ENCODE results near the gene THBS3. TPM values are rescaled to one million over a fixed set of nuclear protein-coding genes. Genes with fewer than 3 reads are reported as not detected.
"Not testable (repeated sequence)": the region's sequence is repeated elsewhere in the genome, so short reads cannot be mapped to it uniquely, and the experiment has no call there.

The THBS3 gene
- total RNA-seq, 1 donor from 2014 or later: 5.7 TPM

DNA sequence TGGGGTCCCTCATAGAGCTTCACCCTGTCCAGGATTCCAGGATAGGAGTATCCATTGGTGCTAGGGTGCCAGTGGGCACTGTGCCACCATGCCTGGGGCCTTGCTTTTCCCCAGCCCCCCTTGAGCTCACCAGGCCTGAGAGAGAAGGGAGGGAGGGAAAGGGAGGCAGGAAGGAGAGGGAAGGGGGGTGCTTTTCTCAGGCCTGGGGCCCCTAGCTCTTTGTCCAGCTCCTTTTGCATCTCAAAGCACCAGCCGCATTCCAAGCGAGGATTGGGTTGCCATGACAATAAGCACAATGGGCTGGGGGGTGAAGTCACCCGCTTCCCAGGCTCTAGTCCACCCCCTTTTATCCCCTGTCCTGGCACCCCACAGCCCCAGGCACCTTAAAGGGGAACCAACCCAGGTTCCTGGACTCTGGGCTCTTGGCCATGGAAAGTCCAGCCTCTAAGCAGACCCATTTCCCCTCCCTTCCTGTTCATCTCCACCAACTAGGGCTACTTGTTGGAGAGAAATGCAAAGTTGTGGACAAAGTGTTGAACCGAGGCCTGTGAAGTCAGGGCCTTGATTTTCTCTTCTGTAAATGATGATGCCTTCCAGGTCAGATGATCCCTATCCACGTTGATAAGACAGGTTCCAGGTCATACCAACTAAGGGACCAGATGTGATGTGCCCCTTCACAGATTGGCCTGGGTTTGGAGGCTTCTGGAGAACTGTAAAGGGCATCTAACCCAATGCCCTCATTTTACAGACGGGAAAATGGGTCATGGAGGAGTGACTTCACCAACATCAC lies 11.4 kb downstream of the THBS3 start:
- intact Hi-C loops (cut with DNase I): no loop called here
- DNase-seq (ENCODE audit: missing footprints) (no peak), ATAC-seq (no peak)

DNA sequence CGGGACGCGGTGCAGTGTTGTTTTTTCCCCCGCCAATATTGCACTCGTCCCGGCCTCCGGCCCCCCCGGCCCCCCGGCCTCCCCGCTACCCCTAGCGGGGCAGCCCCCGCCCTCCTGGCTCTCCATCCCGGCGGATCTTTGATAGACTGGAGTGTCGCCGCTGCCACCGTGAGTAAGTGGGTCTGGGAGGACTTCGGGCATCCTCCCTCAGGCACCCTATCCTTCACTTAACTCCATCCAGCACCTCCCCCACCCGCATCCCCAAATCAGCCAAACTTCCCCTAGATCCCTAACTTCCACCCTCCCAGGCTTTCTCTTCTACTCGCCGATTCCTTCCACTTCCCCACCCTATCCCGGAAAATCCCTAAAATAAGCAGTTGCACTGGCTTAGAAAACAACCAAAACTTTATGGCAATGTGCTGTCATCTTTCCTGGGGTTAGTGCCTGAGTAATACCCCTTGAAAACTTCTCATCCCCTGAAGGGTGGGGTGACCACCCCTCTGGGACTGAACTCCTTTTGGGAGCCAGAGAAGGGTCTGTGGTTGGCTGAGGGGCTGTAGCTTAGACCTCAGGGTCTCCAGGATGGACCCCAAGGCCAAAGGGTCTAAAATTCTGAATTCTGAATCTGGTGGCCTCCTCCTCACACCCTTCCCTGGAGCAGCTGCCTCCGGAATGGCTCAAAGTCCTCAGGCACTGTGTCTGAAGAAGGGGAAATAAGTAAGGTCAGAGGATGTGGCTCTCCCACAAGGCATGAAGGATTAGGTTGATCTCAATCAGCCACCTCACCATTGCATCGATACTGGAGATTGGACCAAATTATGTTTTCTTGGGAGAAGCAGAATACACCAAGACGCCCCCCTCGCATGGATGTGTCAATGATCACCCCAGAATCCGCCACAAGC lies 12.2 kb downstream of the THBS3 start:
- intact Hi-C loops (cut with DNase I): no loop called here
- DNase-seq (ENCODE audit: missing footprints) (no peak), ATAC-seq (no peak)

DNA sequence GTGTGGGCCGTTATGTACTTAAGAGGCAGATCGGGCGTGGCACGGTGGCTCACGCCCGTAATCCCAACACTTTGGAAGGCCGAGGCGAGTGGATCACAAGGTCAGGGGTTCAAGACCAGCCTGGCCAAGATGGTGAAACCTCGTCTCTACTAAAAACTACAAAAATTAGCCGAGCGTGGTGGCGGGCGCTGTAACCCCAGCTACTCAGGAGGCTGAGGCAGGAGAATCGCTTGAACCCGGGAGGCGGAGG lies 13.8 kb downstream of the THBS3 start:
- ATAC-seq; DNase-seq (ENCODE audit: missing footprints); intact Hi-C loops (cut with DNase I): not testable (repeated sequence)

DNA sequence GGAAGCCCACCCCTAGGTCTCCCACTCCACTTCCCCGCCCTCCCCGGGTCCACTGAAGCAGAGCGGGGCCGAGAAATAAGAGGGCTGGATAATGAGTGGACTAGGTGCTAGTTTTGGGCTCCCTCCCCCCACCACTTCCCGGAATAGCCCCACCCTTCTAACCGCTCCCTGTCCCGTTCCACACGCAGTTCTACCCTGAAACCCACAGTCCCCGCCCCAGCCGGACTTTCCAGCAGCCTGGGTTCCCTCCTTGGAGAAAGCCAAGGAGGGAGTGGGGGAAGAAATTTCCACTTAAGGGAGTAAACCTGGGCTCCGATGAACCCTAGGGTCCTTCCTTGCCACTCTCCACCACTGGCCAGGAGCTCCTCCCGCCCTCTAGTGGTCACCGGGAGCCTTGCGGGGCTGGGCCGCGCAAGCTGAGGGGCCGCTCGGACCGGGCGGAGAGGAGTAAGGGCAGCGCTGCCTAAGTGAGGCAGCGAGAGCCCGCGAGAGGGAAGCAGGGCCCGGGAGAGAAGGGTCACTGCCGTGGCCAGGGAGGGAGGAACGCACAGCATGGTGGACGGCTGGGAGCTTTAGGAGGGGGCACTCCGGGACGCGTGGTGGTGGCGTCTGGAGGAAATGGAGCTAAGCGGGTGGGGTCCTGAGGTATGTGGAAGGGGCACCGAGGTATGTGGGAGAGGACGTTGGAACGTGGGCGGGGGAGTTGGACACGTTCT lies 14.3 kb downstream of the THBS3 start:
- intact Hi-C loops (cut with DNase I): no loop called here
- DNase-seq (ENCODE audit: missing footprints) (peak; percentile 91), ATAC-seq (peak; percentile 87)

DNA sequence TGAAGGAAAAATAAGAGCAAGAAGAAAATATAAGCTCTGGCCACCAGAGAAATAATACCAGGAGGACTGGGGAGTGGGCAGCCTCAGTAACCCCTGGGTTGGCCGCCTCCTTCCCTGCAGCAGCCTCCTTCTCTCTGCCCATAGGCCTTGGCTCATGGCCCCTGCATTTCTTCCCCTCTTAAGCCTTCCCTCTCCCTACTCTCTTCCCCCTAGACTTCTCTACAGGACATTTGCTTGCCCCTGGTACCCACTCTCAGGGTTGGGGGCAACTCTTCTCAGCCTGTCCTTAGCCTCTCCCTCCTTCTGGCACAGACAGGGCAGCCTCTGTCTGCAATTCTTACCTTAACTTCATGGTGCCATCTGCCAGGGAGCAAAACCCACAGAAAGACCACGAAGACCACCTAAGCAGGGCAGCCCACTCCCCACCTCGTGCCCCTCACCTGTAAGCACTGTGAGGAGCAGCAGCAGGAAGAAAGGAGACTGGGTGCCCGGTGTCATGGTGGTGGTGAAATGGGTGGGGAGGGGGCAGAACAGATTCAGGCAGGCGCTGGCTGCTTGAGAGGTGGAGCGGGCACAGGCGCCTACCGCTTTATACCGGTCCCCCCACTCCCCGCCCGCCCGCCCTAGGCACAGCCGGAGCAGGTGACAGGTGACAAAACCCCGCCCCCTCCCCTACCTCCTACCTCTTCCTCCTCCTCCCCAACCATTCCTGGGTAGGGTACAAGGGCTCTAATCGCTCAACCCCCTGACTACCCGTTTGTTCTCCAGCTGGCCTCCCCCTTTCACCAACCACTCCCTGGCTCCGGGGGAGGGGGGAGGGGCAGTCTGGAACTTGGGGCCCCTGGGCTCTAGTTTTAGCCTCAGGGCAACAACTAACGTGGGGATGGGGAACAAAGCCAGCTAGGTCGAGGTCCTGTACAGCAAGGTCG lies 15.1 kb downstream of the THBS3 start:
- intact Hi-C loops (cut with DNase I): no loop called here
- DNase-seq (ENCODE audit: missing footprints): no peak
- ATAC-seq: peak; percentile 1

DNA sequence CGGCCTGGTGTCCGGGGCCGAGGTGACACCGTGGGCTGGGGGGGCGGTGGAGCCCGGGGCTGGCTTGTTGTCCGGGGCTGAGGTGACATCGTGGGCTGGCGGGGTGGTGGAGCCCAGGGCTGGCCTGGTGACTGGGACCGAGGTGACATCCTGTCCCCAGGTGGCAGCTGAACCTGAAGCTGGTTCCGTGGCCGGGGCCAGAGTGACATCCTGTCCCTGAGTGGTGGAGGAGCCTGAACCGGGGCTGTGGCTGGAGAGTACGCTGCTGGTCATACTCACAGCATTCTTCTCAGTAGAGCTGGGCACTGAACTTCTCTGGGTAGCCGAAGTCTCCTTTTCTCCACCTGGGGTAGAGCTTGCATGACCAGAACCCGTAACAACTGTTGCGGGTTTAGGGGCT lies 15.8 kb downstream of the THBS3 start:
- DNase-seq (ENCODE audit: missing footprints) (no peak), ATAC-seq (no peak)
- intact Hi-C loops (cut with DNase I): no loop called here

DNA sequence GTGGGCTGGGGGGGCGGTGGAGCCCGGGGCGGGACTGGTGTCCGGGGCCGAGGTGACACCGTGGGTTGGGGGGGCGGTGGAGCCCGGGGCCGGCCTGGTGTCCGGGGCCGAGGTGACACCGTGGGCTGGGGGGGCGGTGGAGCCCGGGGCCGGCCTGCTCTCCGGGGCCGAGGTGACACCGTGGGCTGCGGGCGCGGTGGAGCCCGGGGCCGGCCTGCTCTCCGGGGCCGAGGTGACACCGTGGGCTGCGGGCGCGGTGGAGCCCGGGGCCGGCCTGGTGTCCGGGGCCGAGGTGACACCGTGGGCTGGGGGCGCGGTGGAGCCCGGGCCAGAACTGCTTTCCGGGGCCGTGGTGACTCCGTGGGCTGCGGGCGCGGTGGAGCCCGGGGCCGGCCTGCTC lies 17.8 kb downstream of the THBS3 start:
- ATAC-seq; intact Hi-C loops (cut with DNase I); DNase-seq (ENCODE audit: missing footprints): not testable (repeated sequence)

DNA sequence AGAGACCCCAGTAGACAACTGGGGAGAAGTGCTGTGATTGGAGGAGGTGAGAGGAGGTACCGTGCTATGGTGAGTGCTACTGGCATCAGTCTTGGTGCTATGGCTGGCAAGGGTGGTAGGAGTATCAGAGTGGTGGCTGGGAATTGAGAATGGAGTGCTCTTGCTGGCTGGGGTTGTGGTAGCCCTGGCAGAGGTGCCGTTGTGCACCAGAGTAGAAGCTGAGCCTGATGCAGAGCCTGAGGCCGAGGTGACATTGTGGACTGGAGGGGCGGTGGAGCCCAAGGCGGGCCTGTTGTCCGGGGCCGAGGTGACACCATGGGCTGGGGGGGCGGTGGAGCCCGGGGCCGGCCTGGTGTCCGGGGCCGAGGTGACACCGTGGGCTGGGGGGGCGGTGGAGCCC lies 19.4 kb downstream of the THBS3 start:
- ATAC-seq (no peak), DNase-seq (ENCODE audit: missing footprints) (no peak)
- intact Hi-C loops (cut with DNase I): no loop called here

DNA sequence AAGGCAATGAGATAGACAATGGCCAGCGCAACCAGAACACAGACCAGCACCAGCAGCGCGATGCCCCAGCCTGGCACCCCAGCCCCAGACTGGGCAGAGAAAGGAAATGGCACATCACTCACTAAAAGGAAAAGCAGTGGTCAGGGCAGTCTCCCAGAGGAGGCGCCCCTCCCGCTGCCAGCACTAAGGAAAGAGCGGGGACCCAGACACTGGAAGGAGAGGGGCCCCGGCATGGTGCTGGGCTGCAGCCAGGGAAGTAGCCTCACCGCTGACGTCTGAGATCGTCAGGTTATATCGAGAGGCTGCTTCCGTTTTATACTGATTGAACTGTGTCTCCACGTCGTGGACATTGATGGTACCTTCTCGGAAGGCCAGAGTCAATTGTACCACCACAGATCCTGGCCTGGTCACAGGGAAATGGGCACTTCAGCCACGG lies 20.2 kb downstream of the THBS3 start:
- DNase-seq (ENCODE audit: missing footprints) (no peak), ATAC-seq (no peak)

DNA sequence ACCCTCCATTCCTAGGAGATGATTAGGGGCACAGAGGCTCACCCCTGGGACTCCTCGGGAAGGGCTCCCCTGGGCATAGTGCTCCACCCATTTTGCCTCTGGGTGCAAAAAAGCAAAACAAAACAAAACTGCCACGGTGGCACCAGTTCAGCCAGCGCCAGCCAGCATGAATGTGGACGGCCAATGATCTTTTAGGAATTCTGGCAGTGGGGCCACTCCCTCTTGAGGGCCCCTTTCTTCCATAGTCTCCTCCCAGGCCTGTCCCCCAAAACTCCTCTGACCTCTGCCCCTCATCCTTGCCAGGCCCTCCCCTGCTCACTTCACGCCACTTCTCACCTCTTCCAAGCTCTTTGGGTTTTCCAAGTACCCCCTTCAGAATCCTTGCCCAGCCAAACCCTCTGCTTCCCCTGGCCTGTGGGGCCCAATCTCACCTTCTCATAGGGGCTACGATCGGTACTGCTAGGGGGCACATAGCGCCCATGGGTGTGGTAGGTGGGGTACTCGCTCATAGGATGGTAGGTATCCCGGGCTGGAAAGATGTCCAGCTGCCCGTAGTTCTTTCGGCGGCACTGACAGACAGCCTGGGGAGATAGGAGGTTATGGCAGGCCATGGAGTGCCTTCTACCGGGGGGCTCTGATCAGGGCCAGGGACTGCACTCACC lies 20.8 kb downstream of the THBS3 start:
- DNase-seq (ENCODE audit: missing footprints) (no peak), ATAC-seq (no peak)
- intact Hi-C loops (cut with DNase I): no loop called here

More for the DNA sequence above, 20.2 kb downstream of the THBS3 start:
- intact Hi-C loops (cut with DNase I): no loop called here

DNA sequence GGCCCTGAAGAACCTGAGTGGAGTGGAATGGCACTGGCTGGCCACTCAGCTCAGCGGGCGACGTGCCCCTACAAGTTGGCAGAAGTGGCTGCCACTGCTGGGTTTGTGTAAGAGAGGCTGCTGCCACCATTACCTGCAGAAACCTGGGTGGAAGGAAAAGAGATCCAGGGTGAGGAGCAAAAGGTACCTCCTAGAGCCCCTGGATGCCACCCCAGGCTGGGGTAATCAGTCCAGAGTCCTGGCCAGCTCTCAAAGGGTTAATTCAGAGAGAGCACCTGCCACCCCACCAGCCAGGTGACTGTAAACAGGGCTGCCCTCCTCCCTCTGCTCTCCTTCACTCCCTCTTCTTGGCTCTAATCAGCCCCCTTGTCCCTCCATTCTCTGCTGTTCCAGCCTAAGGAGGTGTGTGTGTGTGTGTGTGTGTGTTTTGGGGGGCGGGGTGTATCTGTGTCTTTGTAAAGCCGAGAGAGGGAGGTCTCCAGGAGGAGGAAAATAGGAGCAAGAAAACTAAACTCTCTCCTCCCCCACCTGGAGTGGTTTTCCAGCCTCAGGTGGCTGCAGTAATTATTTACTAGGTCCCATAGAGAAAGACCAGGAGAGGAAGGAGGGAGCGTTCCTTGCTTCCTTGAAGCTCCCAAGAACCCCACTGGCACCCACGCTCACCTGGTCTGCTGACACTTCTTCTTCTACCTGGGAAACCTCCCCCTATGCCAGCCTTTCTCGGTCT lies 21.5 kb downstream of the THBS3 start:
- intact Hi-C loops (cut with DNase I): no loop called here
- ATAC-seq: no peak
- no peak for DNase-seq (ENCODE audit: missing footprints)

DNA sequence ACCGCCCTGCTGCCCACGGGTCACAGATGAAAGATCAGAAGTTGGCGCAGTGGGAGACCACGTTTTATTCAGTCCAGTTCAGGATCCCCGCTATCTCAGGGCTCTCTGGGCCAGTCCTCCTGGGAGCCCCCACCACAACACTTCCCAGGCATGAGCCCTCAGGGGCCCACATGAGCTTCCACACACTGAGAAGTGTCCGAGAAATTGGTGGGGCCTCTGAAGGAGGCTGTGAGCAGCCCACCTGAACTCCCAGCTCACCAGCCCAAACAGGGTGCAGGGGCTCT lies 22.0 kb downstream of the THBS3 start:
- no peak for DNase-seq (ENCODE audit: missing footprints)
- intact Hi-C loops (cut with DNase I): no loop called here
- ATAC-seq: peak; percentile 5

DNA sequence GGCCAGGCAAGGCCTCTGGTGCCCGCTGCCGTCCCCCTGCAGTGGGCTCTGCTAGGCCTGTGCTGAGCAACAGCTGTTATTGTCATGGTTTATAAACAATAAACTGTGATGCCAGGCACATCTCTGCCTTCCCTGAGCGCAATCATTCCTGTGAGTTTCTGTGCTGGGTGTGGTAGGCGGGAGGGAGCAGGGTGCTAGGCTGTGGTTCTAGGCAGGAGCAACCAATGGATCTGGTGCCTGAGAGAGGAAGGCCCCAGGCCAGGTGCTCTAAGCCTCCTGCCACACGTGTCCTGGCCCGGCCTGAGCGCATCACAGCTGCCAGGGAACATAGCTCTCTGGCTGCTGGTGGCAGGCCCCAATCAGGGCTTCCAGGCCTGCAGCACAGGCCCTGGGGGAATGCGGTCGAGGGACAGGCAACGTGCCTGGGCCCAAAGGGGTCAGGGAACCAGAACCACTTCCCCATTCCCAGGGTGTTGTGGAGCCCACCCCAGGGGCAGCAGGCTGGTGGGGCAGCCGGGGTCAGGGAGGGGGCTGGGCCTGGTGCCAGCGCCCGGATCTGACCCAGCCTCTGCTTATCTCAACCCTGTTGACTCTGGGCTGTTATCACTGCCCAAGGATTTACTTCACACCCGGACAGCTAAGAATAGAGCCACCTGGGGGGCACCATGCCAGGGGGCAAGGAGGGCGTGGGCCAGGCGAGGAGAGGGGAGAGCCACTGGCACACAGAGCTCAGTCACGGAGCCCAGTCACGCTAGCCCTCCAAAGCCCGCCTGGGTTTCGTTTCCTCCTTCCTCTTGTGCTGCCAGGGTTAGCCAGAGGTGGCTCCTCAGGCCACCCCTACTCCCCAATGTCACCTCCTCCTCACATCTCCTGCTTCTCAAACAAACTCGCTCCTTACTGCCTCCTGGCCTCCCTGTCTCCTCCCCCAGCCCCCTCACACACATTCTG lies 22.6 kb downstream of the THBS3 start:
- intact Hi-C loops (cut with DNase I): no loop called here
- ATAC-seq (peak; percentile 64), DNase-seq (ENCODE audit: missing footprints) (no peak)

DNA sequence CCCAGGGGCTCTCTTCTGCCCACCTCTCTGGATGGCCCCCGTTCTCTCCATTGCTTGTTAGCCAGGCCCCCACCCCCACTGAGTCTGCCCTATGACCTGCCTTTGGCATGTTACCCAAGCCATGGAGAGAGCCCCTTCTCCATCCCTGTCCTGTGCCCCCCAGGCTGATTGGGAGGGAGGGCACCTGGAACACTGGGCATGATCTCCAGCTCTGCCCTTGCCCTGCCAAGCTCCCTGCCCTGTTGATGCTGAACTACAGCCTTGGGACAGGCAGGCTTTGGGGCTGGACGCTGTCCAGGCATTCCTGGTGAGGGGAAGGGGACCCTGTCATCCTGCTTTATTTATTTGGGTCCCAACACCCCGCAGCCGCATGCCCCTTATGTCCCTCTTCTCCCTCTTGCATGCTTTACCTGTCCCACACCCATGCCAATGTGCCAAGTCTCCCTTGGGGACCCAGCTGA lies 23.3 kb downstream of the THBS3 start:
- ATAC-seq (no peak), DNase-seq (ENCODE audit: missing footprints) (no peak)
- intact Hi-C loops (cut with DNase I): no loop called here

DNA sequence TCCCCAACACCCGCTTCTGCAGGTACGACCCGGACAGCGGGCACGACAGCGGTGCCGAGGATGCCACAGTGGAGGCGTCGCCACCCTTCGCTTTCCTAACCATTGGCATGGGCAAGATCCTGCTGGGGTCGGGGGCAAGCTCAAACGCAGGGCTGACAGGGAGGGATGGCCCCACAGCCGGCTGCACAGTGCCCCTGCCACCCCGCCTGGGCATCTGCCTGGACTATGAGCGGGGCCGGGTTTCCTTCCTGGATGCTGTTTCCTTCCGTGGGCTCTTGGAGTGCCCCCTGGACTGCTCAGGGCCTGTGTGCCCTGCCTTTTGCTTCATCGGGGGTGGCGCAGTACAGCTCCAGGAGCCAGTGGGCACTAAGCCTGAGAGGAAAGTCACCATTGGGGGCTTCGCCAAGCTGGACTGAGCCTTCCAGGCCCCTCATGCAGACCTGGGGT lies 23.9 kb downstream of the THBS3 start:
- no peak for ATAC-seq
- intact Hi-C loops (cut with DNase I): no loop called here
- no peak for DNase-seq (ENCODE audit: missing footprints)

DNA sequence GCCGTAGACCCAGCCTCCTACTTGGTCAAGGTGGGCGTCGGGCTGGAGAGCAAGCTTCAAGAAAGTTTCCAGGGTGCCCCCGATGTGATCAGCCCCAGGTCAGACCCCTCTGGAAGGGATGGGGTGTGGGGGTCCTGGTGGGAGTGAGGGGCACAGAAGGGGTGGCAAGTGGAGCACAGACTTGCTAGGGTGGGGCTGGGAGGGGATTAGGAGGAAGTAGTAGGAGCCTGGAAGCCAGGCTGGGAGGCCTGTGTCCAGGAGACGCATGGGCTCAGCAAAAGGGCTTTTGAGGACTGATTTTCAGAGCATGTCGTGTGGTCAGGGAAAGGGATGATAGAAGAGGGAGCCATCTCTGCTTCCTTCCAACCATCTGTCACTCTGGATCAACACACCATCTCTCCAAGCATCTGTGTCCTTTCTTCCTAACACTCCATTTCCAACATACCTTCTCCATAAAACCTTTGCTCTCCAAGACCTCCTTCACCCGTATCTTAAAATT lies 25.6 kb downstream of the THBS3 start:
- DNase-seq (ENCODE audit: missing footprints): no peak
- intact Hi-C loops (cut with DNase I): no loop called here
- no peak for ATAC-seq
